RWPE2 (cell line): ENCODE measurements around the gene ISYNA1.
A peak's percentile ranks its signal among the peaks of the same experiment; 100 is the strongest.

ENCODE experiments used
- ATAC-seq: fragments of 200-7000 bp; cut with Tn5 transposase; 3 replicates; pipeline ENCODE4 v1.9.1; 2021; ENCODE audit warnings: low read depth
- DNase-seq: peaks from one replicate; pipeline ENCODE4 v3.0.0-alpha.2; 2020; ENCODE audit warnings: low spot score
- H3K27ac ChIP-seq: fragments of 450-650 bp; 2 replicates; pipeline ENCODE4 v1.5.1; 2017; ENCODE audit warnings: mild to moderate bottlenecking; ENCODE audit not compliant: poor library complexity, severe bottlenecking
- H3K27me3 ChIP-seq: fragments of 250-450 bp; sonication (Bioruptor Pico); 2 replicates; pipeline ENCODE4 v1.5.1; 2021; ENCODE audit warnings: mild to moderate bottlenecking, moderate library complexity; ENCODE audit not compliant: insufficient read depth, poor library complexity, severe bottlenecking
- H3K36me3 ChIP-seq: fragments of 250-450 bp; sonication (Bioruptor Pico); 2 replicates; pipeline ENCODE4 v1.5.1; 2020; ENCODE audit warnings: low read depth, mild to moderate bottlenecking, moderate library complexity
- H3K4me1 ChIP-seq: fragments of 250-450 bp; sonication (Bioruptor Pico); 2 replicates; pipeline ENCODE4 v1.5.1; 2021; ENCODE audit warnings: mild to moderate bottlenecking, moderate library complexity; ENCODE audit not compliant: insufficient read depth, poor library complexity, severe bottlenecking
- H3K4me3 ChIP-seq: fragments of 250-450 bp; sonication (Bioruptor Pico); 2 replicates; pipeline ENCODE4 v1.5.1; 2021; ENCODE audit warnings: mild to moderate bottlenecking, moderate library complexity; ENCODE audit not compliant: severe bottlenecking
- H3K9me3 ChIP-seq: fragments of 250-450 bp; sonication (Bioruptor Pico); 2 replicates; pipeline ENCODE4 v1.5.1; 2021; ENCODE audit warnings: mild to moderate bottlenecking, moderate library complexity; ENCODE audit not compliant: severe bottlenecking
- CTCF ChIP-seq: fragments of 450-650 bp; IDR thresholded peaks from one replicate; pipeline ENCODE4 v1.5.1; 2017; ENCODE audit warnings: mild to moderate bottlenecking, moderate library complexity; ENCODE audit not compliant: poor library complexity, severe bottlenecking

ISYNA1 gene

DNA sequence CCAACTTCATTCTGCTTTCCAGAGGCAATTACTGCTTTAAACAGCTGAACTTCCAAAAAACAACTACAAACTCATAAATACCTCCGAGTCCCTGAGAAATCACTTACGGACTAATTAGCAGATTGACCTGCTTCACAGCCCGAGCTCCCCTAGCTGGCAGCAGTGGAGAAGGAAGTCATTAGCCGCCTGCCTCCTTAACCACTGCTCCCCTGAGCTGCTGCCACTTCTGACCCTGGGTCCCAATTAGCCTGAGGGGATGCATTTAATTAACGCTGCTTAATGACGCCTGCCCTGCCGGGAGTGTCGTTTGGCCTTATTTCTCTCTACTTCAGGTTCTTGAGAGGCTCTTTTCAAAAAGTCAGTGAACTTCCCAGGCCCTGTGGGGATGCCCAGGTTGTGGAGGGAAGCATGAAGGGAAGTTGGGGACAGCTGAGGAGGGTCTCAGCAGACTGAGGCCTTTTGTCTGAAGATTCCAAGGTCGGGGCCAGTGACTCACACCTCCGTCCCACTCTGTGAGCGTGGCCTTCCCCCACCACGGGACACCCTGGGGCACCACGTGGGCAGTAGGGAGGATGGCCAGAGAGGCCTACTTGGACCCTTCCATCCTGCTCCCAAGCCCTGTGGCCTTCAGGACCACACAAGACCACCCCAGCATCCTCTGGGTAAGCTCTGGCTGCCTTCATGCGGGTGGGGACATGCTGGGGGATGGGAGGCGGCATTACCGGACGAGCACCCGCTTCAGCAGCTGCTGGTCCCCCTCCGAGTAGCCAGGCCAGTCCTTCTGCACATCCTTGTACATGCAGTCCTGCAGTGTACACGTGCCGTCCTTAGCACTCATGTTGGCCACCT, 19.8 kb upstream of the ISYNA1 start:
- no peaks in the 10 kb centered on the region for H3K27me3 ChIP-seq

DNA sequence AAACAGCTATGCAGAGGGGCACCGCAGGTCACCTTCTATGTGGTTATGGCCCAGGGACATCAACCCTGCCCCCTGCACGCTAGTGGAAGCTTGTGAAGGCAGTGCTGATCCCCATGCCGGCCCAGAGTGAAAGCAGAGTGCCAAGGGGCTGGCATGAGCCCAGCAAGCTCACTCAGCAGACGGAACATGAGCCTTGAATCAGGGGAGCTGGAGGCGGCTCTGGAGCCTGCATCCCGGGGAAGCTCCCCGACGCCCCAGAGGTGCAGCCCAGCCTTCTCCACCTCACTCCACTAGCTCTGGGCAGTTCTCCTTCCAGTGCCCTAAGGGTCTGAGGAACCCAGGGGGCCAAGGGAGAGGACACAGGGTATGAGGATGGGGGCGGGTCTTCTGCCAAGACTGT, 19.0 kb upstream of the ISYNA1 start:
- Histone ChIP-seq H3K9me3 (no peaks in the 10 kb centered on the region), H3K4me3 (no peak overlapping the region), H3K27me3 (no peaks in the 10 kb centered on the region), H3K36me3 (peaks cover 42% of the 10 kb centered on the region), H3K27ac (no peak overlapping the region), H3K4me1 (peaks cover 22% of the 10 kb centered on the region)
- DNase-seq (no peak), ATAC-seq (no peak)
- TF ChIP-seq CTCF: no peak

More for the DNA sequence above, 19.8 kb upstream of the ISYNA1 start:
- Histone ChIP-seq H3K27ac (no peak overlapping the region), H3K4me1 (peaks cover 22% of the 10 kb centered on the region), H3K4me3 (no peak overlapping the region), H3K9me3 (no peaks in the 10 kb centered on the region), H3K36me3 (peaks cover 42% of the 10 kb centered on the region)
- TF ChIP-seq CTCF: no peak
- ATAC-seq (no peak), DNase-seq (no peak)

DNA sequence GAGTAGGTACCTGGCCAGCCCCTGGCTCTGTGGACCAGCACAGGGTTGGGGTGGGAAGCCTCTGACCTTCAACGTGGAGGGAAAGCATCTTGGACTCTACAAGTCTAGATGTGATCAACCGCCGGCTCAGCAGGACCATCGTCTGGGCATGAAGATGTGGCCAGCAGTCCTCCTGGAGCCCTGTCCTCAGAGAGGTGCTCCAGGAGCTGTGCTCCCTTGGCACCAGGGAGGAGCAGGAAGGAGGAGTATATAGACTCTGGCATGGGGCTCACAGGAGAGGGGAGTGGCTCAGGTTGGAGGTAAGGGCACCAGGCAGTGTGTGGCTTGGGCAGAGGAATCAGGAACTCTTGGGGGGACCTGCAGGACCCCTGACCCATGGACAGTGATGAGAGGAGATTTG, 18.3 kb upstream of the ISYNA1 start:
- H3K36me3 ChIP-seq: peaks cover 40% of the 10 kb centered on the region
- no peak for TF ChIP-seq CTCF
- H3K9me3 ChIP-seq: no peaks in the 10 kb centered on the region
- H3K27me3 ChIP-seq: no peaks in the 10 kb centered on the region
- H3K4me3 ChIP-seq: no peak overlapping the region
- DNase-seq: no peak
- no peak for ATAC-seq
- H3K4me1 ChIP-seq: peaks cover 22% of the 10 kb centered on the region
- H3K27ac ChIP-seq: no peak overlapping the region

GRCh38 chr19:18453269-18454024, 15.5 kb upstream of the ISYNA1 start:
- peak overlapping the region; percentile 18 for H3K27ac ChIP-seq
- no peak for TF ChIP-seq CTCF
- no peak for DNase-seq
- no peaks in the 10 kb centered on the region for H3K27me3 ChIP-seq
- H3K36me3 ChIP-seq: peaks cover 45% of the 10 kb centered on the region
- ATAC-seq: peak; percentile 28; the same call in 1 of the 3 replicates
- H3K4me3 ChIP-seq: no peak overlapping the region
- H3K4me1 ChIP-seq: peaks cover 3% of the 10 kb centered on the region
- H3K9me3 ChIP-seq: no peaks in the 10 kb centered on the region

- DNase-seq: no peak
- Histone ChIP-seq H3K9me3 (no peaks in the 10 kb centered on the region), H3K4me1 (peaks cover 3% of the 10 kb centered on the region), H3K27ac (no peak overlapping the region), H3K36me3 (peaks cover 41% of the 10 kb centered on the region), H3K27me3 (no peaks in the 10 kb centered on the region), H3K4me3 (no peak overlapping the region)
- ATAC-seq: no peak
- TF ChIP-seq CTCF: no peak
Observed at GRCh38 chr19:18452386-18452785, 14.5 kb upstream of the ISYNA1 start.
